ENCODE measurements around the gene FGFR3. TPM values are rescaled to one million over a fixed set of nuclear protein-coding genes. Genes with fewer than 3 reads are reported as not detected.

FGFR3 gene
- total RNA-seq, 4 donors from 2014 or later = 438 to 805 (median 489) TPM

DNA sequence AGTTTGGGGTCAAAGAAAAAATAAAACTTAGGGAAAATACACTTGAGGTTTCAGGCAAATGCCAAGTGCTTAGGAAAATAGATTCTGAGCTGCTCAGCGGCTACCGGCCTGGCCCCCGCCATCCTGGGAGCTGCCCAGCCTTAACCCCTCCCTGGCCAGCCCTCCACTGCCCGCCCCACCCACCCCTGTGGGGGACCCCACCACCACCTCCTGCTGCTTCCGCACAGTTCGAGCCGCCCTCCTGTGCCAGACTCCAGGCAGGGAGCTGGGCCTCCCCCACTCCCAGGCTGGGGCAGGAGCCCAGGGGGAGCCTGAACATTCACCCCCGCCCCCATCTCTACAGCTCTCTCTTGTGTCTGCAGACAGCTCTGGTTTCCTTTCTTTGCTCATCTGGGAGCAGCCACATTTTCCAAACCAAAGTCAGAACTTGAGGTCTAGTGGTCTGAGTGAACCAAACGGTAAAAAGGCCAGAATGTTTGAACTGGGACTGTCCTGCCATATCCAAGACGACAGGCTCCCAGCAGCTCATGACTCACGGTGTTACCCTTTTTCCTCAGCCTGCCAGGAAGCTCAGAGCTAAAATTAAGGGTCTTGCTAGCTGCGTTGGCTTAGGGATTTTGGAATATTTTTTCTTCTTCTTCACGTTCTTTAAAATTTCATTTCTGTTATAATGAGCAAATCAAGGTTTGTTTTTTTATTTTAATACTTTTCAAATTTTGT lies 4.7 kb upstream of the FGFR3 start:
- DNase-seq (ENCODE audit: low spot score in 2 of 2) = no peak
- TF ChIP-seq, protein P1, sequence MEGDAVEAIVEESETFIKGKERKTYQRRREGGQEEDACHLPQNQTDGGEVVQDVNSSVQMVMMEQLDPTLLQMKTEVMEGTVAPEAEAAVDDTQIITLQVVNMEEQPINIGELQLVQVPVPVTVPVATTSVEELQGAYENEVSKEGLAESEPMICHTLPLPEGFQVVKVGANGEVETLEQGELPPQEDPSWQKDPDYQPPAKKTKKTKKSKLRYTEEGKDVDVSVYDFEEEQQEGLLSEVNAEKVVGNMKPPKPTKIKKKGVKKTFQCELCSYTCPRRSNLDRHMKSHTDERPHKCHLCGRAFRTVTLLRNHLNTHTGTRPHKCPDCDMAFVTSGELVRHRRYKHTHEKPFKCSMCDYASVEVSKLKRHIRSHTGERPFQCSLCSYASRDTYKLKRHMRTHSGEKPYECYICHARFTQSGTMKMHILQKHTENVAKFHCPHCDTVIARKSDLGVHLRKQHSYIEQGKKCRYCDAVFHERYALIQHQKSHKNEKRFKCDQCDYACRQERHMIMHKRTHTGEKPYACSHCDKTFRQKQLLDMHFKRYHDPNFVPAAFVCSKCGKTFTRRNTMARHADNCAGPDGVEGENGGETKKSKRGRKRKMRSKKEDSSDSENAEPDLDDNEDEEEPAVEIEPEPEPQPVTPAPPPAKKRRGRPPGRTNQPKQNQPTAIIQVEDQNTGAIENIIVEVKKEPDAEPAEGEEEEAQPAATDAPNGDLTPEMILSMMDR (IDR thresholded peaks at IDR 0.05) = no peak
- TF ChIP-seq POLR2A (IDR thresholded peaks at IDR 0.05) = no peak
- 45 to 50% methylated on average over 13 of the region's 13 CpGs for WGBS, 2 donors
- H3K4me3 ChIP-seq (ENCODE audit: low read depth, poor library complexity, severe bottlenecking) = no peak overlapping the region
- intact Hi-C loops (cut with DNase I; ENCODE audit: low total_unique reads) = no loop called here

DNA sequence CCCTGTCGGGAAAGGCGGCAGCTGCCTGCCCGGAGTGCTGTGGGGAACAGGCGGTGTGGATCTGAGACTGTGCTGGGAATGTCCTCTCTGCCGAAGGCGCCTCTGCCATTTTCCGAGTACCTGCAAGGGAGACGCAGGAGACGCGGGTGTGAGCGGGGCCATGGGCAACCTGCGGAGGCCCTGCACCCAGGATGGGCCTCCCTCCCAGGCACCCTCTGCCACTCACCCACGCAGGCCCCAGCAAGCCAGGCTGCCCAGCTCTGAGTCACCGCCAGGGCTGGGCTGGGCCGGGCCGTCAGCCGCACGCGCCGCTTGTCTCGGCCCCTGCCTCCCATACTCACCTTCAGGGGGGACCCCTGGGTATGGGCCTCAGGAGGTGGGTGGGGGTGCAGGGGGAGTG lies 3.5 kb upstream of the FGFR3 start:
- no peak overlapping the region for H3K4me3 ChIP-seq (ENCODE audit: low read depth, poor library complexity, severe bottlenecking)
- DNase-seq (ENCODE audit: low spot score in 2 of 2) = no peak
- intact Hi-C loops (cut with DNase I; ENCODE audit: low total_unique reads) = no loop called here
- TF ChIP-seq, protein P1 (IDR thresholded peaks at IDR 0.05) = no peak
- TF ChIP-seq POLR2A (IDR thresholded peaks at IDR 0.05) = no peak
- WGBS, 2 donors = 34 to 69% methylated on average over 16 to 21 of the region's 21 CpGs

DNA sequence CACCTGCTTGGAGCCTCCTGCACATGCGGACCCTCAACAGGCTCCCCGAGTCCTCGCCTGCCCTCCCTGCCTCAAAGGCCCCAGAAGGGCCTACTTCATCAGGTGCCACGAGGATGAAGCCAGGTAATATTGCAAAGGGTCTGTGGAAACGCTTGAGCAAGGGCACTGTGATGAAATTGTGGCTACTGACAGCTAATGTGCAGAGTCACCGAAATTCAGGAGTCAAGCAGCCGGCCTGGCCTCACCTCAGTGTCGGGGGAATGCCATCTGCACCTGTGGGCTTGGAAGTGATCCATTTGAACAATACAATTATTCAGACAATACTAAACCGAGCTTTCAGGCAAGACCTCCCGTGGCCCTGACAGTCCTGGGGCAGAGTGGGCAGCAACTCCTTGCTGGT lies 3.1 kb upstream of the FGFR3 start:
- intact Hi-C loops (cut with DNase I; ENCODE audit: low total_unique reads) = no loop called here
- TF ChIP-seq, protein P1 (IDR thresholded peaks at IDR 0.05) = no peak
- TF ChIP-seq POLR2A (IDR thresholded peaks at IDR 0.05) = no peak
- WGBS, 2 donors = 52 to 61% methylated on average over 10 of the region's 10 CpGs
- DNase-seq (ENCODE audit: low spot score in 2 of 2) = no peak
- H3K4me3 ChIP-seq (ENCODE audit: low read depth, poor library complexity, severe bottlenecking) = no peak overlapping the region

DNA sequence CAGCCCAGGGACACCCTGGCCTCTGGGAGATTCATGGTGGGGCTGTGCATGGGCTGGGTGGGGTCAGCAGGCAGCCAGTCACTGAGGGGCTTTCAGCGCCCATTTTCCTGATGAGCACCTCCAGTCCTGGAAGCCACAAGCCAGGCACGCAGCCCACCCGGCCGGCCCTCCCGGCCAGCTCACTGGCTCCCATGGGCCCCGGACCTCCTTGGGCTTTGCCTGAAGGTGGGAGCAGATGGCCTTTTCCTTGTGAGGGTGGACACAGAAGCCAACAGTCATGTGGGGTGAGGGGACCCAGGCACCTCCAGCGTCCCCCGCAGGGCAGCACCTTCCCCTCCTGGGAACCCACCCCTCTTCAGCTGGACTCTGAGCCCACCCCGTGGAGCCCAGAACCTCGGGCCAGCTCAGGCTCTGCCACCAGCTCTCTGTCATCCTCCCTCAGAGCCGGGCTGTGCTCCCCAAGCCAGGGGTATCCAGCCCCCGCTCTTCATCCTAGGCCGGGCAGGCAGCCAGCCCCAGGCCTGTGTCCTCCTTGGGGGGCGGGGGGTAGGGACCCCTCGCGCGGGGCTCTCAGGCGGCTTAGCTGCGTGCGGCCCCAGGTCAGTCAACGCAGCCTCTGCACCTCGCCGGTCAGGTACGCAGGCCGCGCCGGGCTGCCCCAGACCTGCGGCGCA lies 798 bp upstream of the FGFR3 start:
- TF ChIP-seq POLR2A (IDR thresholded peaks at IDR 0.05) = no peak
- TF ChIP-seq, protein P1 (IDR thresholded peaks at IDR 0.05) = no peak
- no peak overlapping the region for H3K4me3 ChIP-seq (ENCODE audit: low read depth, poor library complexity, severe bottlenecking)
- intact Hi-C loops (cut with DNase I; ENCODE audit: low total_unique reads) = no loop called here
- DNase-seq (ENCODE audit: low spot score in 2 of 2) = no peak
- WGBS, 2 donors = 59 to 63% methylated on average over 7 to 27 of the region's 29 CpGs

DNA sequence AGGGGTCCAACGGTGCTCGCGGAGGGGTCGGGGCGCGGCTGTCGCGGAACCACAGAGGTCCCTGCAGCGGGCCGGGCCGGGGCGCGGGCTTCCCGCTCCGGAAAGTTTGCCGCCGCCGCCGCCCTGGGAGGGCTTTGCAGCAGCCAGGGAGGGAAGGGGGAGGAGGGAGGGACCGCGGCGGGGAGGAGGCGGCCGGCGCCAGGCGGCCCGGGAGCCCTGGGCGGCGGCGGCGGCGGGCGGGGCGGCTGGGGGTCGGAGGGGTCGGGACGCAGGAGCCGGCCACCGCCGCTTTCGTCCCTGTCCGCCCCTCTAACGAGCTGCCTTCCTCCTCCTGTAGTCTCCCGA lies 375 bp downstream of the FGFR3 start:
- peak overlapping the region; percentile 23 for H3K4me3 ChIP-seq (ENCODE audit: low read depth, poor library complexity, severe bottlenecking)
- no peak for TF ChIP-seq POLR2A (IDR thresholded peaks at IDR 0.05)
- TF ChIP-seq, protein P1 (IDR thresholded peaks at IDR 0.05) = no peak
- intact Hi-C loops (cut with DNase I; ENCODE audit: low total_unique reads) = no loop called here
- DNase-seq (ENCODE audit: low spot score in 2 of 2) = no peak
- WGBS, 2 donors = 0% methylated on average over 19 of the region's 44 CpGs; no CpG with 5 or more reads in 1 of the 2 donors
